Measurements from ENCODE around the gene H2BW2.
"Not testable (repeated sequence)": the region's sequence is repeated elsewhere in the genome, so short reads cannot be mapped to it uniquely, and the experiment has no call there.

Gene H2BW2

DNA sequence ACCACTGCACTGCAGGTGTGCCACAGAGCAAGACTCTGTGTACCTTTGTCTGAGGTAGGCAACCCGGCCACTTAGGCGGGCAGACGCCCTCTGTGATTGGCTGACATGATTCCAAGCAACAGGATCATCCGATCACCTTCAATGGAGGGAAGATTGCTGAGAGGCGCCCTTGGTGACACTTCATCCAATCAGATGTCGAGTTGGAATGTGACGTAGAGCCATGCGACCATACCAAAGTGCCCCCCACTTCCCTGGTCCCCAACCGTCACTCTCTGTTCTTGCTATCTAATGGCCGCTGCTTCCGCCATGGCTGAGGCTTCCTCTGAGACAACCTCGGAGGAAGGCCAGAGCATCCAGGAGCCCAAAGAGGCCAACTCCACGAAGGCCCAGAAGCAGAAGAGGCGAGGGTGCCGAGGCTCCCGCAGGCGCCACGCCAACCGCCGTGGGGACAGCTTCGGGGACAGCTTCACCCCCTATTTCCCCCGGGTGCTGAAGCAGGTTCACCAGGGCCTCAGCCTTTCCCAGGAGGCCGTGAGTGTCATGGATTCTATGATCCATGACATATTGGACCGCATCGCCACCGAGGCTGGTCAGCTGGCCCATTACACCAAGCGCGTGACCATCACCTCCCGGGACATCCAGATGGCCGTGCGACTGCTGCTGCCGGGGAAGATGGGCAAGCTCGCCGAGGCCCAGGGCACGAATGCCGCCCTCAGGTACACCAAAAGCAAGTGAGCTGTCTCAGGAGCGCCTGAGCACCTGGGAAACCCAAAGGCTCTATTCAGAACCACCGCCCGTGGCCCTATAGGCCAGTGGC, at the start of gene H2BW2:
Gene H2BW2 (plus strand): TSS at position 268 of the 817 bp plus-strand sequence. CDS start 39 bp downstream, at position 307.
- no peak for DNase-seq (ENCODE audit: low read depth)

DNA sequence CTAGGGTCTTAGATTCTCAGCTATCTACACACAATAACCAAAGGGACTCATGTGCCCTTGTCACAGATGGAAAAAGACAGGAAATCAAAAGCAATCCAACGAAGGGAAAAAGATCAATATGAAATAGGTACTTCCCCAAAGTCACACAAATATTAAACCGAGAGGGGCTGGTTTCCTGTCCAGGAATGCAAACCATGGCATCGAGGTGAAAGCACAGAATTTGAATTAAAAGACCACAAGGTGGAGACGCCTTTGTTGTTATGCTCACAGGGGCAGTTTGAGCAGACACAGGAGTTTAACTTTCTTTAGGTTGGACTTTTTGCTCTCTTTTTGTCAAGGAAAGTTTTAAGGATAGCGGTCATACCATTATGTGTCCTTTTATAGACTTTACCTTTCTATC, 40.5 kb upstream of the H2BW2 start:
- DNase-seq (ENCODE audit: low read depth) = no peak

DNA sequence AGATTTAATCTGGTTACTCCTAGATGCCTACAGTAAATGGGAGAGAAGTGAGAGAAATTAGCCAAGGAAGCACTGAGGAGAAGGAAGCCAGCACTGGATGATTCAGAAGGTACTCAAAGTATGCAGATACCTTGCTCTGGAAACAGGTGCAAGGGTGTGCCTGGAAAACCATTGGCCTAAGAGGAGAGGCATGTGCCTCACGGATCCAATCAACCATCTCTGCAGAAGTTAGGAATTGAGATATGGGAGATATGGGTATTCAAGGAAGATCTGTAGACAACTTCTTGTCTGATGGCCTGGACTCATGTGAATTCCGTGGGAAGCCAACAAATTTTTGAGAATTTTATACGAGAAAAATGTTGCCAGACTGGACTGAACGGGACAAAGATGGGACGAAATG, 30.9 kb upstream of the H2BW2 start:
- no peak for DNase-seq (ENCODE audit: low read depth)

DNA sequence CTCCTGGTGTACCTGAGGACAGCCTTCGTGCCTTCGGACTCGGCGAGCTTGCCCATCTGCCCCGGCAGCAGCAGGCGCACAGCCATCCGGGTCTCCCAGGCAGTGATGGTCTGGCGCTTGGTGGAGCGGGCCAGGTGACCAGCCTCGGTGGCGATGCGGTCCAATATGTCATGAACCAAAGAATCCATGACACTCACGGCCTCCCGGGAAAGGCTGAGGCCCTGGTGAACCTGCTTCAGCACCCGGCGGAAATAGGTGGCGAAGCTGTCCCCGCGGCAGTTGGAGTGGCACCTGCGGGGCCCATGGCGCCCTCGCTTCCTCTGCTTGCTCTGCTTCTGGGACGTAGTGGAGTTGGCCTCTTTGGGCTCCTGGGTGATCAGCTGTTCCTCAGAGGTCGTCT, 26.6 kb upstream of the H2BW2 start:
- DNase-seq (ENCODE audit: low read depth) = no peak

DNA sequence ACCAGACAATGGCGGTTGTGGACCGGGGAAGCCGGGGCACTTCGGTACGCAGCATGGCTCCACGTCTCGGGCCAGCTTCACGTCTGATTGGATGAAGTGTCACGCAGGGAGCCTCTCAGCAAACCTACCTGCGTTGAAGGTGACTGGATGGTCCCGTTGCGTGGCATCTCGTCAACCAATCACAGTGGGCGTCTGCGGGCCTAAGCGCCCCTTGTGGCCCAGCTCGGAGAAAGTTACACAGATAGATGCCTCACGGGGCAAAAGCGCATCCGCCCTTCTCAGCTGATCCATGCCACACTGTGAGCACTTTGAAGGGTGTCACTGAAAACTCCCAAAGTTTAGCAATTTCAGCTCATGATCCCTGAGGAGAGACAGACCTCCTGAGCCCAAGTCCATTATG, 26.1 kb upstream of the H2BW2 start, which contains the start of gene H2BW1:
Gene H2BW1 (minus strand): TSS at position 103 of the 400 bp plus-strand sequence. CDS start 132 bp downstream, outside the sequence.
- DNase-seq (ENCODE audit: low read depth) = no peak

DNA sequence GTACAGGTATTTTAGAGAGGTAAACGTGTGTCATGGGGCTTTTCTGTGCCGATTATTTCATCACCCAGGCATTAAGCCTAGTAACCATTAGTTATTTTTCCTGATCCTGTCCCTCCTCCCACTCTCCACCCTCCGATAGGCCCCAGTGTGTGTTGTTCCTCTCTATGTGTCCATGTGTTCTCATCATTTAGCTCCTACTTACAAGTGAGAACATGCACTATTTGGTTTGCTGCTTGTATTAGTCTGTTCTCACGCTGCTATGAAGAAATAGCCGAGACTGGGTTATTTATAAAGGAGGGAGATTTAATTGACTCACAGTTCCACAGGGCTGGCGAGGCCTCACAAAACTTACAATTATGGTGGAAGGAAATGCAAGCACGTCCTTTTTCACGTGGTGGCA, 24.2 kb upstream of the H2BW2 start:
- not testable (repeated sequence) for DNase-seq (ENCODE audit: low read depth)

DNA sequence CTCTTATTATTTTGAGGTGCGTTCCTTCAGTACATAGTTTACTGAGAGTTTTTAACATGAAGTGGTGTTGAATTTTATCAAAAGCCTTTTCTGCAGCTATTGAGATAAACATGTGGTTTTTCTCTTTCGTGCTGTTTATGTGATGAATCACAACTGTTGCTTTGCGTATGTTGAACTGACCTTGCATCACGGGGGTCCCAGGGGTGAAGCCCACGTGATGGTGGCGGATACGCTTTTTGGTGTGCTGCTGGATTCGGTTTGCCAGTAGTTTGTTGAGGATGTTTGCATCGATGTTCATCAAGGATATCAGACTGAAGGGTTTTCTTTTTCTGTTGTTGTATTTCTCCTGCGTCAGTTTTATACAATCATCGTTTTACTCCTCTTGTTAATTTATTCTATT, 21.6 kb upstream of the H2BW2 start:
- no peak for DNase-seq (ENCODE audit: low read depth)

DNA sequence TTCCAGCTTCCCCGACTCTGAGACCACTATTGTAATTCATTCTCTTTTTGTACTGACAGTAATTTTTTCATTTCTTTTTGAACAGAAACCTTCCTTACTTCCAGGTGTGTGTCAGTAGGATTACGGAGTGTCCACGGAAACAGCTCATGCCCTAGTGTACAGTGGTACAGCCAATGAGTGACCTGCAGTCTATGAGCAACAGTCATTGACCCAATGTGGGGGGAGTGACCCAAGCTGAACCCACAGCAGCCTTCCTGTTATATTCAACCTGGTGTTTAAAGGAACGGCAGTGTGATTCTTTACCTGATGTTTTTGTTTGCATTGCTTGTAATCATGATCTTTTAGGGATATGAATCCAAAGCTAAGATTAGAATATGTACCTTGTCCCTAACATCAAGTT, 1.2 kb downstream of the H2BW2 start:
- DNase-seq (ENCODE audit: low read depth) = no peak

GRCh38 chrX:104045642-104046041, 5.9 kb downstream of the H2BW2 start:
- DNase-seq (ENCODE audit: low read depth) = no peak

DNA sequence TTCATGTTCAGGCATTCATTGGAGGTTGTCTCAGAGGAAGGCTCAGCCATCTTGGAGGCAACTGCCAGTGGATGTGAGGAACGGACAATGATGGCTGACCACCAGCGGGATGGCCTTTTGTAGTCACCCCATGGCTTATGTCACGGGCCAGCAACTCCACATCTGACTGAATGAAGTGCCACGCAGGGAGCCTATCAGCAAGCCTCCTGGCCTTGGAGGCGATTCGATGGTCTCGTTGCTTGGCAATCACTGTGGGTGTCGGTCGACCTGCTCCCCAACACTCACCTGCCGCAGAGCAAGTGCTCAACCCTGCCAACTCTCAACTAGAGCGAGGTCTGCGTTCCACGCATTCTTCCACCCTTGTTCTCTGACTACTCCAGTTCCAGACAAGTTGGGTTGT, 7.4 kb downstream of the H2BW2 start:
- no peak for DNase-seq (ENCODE audit: low read depth)

DNA sequence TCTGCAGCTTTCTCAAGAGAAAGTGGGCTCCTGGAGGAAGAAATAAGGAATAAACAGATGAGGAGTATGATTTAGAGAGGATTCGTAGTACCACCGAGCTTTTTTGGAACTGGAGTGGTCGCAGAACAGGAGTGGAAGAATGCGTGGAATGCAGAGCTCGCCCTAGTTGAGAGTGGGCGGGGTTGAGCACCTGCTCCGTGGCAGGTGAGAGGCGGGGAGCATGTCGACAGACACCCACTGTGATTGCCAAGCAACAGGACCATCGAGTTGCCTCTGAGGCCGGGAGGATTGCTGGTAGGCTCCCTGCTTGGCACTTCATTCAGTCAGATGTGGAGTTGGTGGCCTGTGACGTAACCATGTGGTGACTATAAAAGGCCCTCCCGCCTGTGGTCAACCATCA, 15.2 kb downstream of the H2BW2 start:
- not testable (repeated sequence) for DNase-seq (ENCODE audit: low read depth)

DNA sequence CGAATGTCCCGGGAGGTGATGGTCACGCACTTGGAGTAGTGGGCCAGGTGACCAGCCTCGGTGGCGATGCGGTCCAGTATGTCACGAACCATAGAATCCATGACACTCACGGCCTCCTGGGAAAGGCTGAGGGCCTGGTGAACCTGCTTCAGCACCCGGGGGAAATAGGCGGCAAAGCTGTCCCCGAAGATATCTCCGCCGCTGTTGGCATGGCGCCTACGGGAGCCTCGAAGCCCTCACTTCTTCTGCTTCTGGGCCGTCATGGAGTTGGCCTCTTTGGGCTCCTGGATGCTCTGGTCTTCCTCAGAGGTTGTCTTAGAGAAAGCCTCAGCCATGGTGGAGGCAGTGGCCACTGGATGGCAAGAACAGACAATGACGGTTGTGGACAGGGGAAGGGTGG, 22.9 kb downstream of the H2BW2 start:
- DNase-seq (ENCODE audit: low read depth) = not testable (repeated sequence)

DNA sequence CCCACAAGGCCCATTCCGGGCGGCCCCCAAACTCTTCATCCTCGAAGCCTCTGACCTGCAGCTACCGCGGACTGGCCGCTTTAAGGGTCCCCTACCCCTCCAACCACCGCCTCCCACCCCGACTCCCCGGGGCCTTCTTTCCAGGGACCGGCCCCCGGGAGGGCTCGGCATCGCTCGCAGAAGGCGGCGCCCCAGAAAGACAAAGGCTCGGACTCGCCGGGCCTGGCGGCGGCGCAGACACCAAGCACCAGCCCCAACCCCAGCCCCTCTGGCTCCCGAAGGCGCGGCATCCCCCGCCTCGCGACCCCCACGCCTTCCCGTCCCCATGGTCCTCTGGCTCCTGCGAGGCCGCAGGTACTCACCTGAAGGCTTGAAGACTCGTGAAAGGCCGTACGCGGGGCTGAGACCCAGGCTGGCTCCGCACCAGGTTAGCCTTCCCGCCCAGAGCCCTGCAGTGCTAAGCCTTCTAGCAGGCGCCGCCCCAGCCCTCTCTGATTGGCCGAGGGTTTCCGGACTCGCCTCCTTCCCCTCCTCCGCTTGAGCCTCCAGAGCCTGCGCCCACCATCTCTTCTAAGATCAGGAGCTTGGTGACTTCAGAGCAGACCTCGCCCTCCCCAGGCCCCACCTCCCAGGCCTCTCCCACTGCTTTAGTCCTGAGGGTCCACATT, 36.2 kb downstream of the H2BW2 start, which contains the start of gene TMSB15C:
Gene TMSB15C (minus strand): TSS at position 459 of the 668 bp plus-strand sequence.
- not testable (repeated sequence) for DNase-seq (ENCODE audit: low read depth)

DNA sequence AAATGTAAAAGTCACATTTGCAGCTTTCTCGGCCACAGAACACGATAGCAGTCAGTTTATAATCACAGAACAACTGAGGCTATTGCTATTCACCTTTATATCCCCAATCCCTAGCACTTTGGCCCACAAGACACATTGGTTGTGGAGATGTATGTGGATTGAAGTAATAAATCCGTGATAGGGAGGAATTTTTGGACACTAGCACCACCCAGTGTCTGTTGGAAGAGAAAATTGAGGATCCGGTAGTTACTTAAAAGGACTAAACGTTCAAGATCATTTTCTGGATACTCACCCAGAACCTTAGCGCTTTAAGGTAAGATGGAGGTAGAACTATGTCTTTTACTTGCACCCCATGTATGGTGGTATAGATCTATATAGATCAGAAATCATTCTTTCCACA, 38.1 kb downstream of the H2BW2 start:
- DNase-seq (ENCODE audit: low read depth) = not testable (repeated sequence)

- DNase-seq (ENCODE audit: low read depth) = no peak
Observed at GRCh38 chrX:104084063-104084462, 44.3 kb downstream of the H2BW2 start.

DNA sequence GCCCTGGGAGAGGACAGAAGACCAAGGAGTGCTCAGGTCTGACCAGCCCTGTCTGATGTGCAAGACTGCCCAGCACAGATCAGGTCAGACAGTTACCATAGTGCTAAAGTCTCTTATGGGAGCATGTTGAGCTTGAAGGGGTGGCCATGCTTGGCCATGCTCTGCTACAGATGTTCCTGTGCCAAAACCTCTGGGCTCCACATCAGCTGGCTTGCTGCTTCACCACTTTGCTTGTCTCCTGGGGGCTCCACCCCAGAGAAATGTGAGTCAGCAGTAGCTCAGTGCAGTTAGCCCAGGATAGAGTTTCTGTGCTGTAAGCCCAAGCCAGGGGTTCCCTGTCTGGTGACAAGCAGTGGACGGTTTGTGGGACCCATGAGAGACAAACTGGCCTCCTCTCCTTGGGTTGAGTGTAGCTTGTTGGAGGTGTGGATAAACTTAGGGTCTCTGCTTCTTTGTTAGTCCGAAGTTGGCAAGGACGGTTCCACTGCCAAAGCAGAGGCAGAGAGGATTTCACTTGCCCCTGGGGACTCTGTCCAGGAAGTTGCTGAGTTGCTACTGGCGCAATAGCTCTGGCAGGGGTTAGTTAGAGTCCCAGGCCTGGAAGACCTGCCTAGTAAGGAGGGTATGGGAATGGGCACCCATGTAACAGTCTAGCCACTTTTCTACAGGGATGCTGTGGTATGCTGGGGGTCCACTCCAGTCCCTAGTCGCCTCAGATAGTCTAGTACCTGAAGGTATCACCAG, 45.0 kb downstream of the H2BW2 start:
- DNase-seq (ENCODE audit: low read depth) = no peak

DNA sequence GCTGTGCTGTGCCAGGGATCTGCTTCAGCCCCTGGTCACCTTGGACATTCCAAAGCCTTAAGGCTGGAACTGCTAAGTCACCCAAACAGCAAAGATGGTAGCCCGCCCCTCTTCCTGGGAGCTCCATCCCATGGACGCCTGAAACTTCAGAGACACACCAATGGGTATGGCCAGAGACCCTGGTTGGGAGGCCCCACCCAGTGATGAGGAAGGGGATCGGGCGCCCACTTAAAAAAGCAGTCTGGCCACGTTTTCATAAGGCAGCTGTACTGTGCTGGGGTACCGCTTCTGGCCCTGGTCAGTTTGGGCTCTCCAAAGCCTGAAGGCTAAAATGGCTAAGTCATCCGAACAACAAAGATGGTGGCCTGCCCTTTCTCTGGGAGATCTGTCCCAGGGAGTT, 45.7 kb downstream of the H2BW2 start:
- DNase-seq (ENCODE audit: low read depth) = no peak

DNA sequence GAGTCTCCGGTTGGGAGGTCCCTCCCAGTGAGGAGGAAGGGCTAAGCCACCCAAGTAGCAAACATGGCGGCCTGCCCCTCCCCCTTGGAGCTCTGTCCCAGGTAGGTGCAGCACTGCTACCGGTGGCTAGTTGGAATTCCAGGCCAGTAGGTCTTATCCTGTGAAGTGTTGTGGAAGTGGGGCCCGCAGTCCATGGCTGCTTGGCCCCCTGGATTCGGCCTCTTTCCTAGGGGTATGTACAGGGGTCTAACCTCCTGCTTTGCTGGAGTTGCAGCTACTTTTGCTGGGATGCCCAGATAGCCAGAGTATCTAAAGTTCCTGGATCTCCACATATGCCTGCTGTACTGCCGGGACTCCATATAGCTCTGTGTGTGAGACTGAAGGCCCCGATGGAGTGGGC, 46.2 kb downstream of the H2BW2 start:
- no peak for DNase-seq (ENCODE audit: low read depth)

Data from iris pigment epithelial cell (primary cell).